ENCODE data around the gene CD248.
"Not testable (repeated sequence)": the region's sequence is repeated elsewhere in the genome, so short reads cannot be mapped to it uniquely, and the experiment has no call there.

- not testable (repeated sequence) for TF ChIP-seq POLR2AphosphoS5, POLR2A (IDR thresholded peaks at IDR 0.05; ENCODE audit: low read depth, low read length)
Observed at GRCh38 chr11:66320289-66320688, 3.4 kb upstream of the CD248 start.

Data from GM12892 (cell line).